ENCODE measurements around the gene LYZL2.

DNA sequence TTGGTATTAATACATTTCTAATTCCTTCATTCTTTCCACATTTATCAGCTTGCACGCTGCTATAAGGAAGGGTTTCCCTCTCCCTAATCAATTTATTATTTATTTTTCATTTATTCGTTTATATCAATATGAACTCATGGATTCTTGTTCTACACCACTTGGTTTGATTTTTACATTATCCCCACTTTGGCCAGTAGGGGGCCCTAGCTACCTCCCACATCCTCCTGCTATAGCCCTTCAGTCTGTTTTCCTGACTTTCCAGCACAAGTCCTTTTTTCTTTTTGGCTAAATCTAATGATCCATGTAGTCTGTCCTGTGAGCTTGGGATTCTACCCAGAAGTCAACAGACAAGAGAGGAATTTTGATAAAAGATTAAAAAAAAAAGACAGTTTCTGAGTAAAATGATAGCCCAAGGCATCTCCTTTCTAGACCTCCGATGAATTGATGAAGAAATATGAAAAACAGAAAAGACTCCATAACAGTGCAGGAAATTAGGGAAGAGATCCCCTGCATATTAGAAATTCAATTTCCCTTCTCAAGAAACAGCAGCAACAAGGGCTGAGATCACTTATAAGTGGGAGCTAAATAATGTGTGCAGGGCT, 47.7 kb downstream of the LYZL2 start:
- TF ChIP-seq, protein P1, sequence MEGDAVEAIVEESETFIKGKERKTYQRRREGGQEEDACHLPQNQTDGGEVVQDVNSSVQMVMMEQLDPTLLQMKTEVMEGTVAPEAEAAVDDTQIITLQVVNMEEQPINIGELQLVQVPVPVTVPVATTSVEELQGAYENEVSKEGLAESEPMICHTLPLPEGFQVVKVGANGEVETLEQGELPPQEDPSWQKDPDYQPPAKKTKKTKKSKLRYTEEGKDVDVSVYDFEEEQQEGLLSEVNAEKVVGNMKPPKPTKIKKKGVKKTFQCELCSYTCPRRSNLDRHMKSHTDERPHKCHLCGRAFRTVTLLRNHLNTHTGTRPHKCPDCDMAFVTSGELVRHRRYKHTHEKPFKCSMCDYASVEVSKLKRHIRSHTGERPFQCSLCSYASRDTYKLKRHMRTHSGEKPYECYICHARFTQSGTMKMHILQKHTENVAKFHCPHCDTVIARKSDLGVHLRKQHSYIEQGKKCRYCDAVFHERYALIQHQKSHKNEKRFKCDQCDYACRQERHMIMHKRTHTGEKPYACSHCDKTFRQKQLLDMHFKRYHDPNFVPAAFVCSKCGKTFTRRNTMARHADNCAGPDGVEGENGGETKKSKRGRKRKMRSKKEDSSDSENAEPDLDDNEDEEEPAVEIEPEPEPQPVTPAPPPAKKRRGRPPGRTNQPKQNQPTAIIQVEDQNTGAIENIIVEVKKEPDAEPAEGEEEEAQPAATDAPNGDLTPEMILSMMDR (IDR thresholded peaks at IDR 0.05; ENCODE audit: low read length) = peak; percentile 80
- TF ChIP-seq EZH2 (optimal IDR thresholded peaks at IDR 0.05; ENCODE audit: low read depth, low read length) = no peak
- no peak for TF ChIP-seq EZH2phosphoT487 (IDR thresholded peaks at IDR 0.05; ENCODE audit: low read length)
